Aorta (tissue), 5 donors: ENCODE measurements around the gene NFATC2. TPM values are rescaled to one million over a fixed set of nuclear protein-coding genes. Genes with fewer than 3 reads are reported as not detected.
"Not testable (repeated sequence)": the region's sequence is repeated elsewhere in the genome, so short reads cannot be mapped to it uniquely, and the experiment has no call there.

Experiments used
- ATAC-seq: fragments of 200-7000 bp; cut with Tn5 transposase; one replicate; pipeline ENCODE4 v1.9.1; 2022; ENCODE audit warnings: moderate library complexity; ENCODE audit not compliant: low FRiP score
- DNase-seq, 2 donors: peaks; one replicate each; pipeline ENCODE4 v3.0.0-alpha.2; 2020
- H3K27ac ChIP-seq, 2 donors: one replicate each; pipeline ENCODE4 v1.5.1; 2013; ENCODE audit warnings: low read length in 2 of 2, mild to moderate bottlenecking in 2 of 2, moderate library complexity in 2 of 2, control low read depth in 1 of 2, inconsistent platforms in 1 of 2, low read depth in 1 of 2
- H3K27me3 ChIP-seq, 2 donors: one replicate each; pipeline ENCODE4 v1.6.1; 2013; ENCODE audit warnings: control low read depth in 1 of 2, low read length in 1 of 2, mild to moderate bottlenecking in 1 of 2, moderate library complexity in 1 of 2; ENCODE audit not compliant: insufficient read depth in 2 of 2, control insufficient read depth in 1 of 2
- H3K36me3 ChIP-seq, 2 donors: one replicate each; pipeline ENCODE4 v1.6.1; 2013; ENCODE audit warnings: control low read depth in 1 of 2, low read length in 1 of 2, mild to moderate bottlenecking in 1 of 2; ENCODE audit not compliant: insufficient read depth in 2 of 2, control insufficient read depth in 1 of 2
- H3K4me1 ChIP-seq, 2 donors: one replicate each; pipeline ENCODE4 v1.6.1; 2013; ENCODE audit warnings: low read length in 2 of 2, control low read depth in 1 of 2, mild to moderate bottlenecking in 1 of 2, moderate library complexity in 1 of 2; ENCODE audit not compliant: insufficient read depth in 2 of 2, control insufficient read depth in 1 of 2
- H3K4me3 ChIP-seq, 2 donors: one replicate each; pipeline ENCODE4 v1.5.1; 2013; ENCODE audit warnings: low read length in 2 of 2, control low read depth in 1 of 2, mild to moderate bottlenecking in 1 of 2
- H3K9me3 ChIP-seq: one replicate; pipeline ENCODE4 v1.6.1; 2013; ENCODE audit warnings: mild to moderate bottlenecking, low read length; ENCODE audit not compliant: control insufficient read depth
- WGBS, 2 donors: extraction: QIAGEN DNeasy Blood & Tissue Kit; methylation state at CpG; one replicate each; pipeline ENCODE4 v1.1.7; 2013; 5-methylcytosine and 5-hydroxymethylcytosine counted together
- intact Hi-C, 2 donors: fragments of 100-400 bp; cut with DNase I; formaldehyde crosslinking; loops; one replicate each; pipeline versions ENCODE4 v1.14.2 to v1.15.0; 2022
- polyA plus RNA-seq, 2 donors: library from polyadenylated mRNA; stranded (reverse); fragments of 200-250 nt; gene quantifications; one replicate each; pipeline ENCODE4 v1.2.3, GENCODE V29; 2013
- total RNA-seq, 2 donors: library from RNA; stranded (reverse); fragmentation: NEBNext Ultra II Directional; extraction: Animal tissue kit (Norgen Biotek cat#: 25700); gene quantifications; one replicate each; pipeline ENCODE4 v1.2.1, GENCODE V29; 2021
- donor health status: healthy with polysubstance abuse.
- donor health status: Bipolar disorder and iron deficiency.
- donor health status: DM: no; HTN: no; CAD: no.
- donor health status: DM: no; HTN: no; CAD: no.
- donor health status: DM: yes; HTN: yes; CAD: no.

NFATC2 gene
- total and polyA plus RNA-seq, 4 donors = 1.7 to 13.0 (median 7.4) TPM

- no peak for DNase-seq
- no peaks in the 10 kb centered on the region for H3K4me1 ChIP-seq
Observed at GRCh38 chr20:51484831-51485230, 57.7 kb downstream of the NFATC2 start.

GRCh38 chr20:51484141-51484815, 58.2 kb downstream of the NFATC2 start:
- H3K36me3 ChIP-seq = no peaks in the 10 kb centered on the region
- no peaks in the 10 kb centered on the region for H3K9me3 ChIP-seq
- DNase-seq = no peak
- no peak overlapping the region for H3K4me3 ChIP-seq
- no peak overlapping the region for H3K27ac ChIP-seq
- WGBS, 2 donors = 85 to 86% methylated on average over 16 of the region's 16 CpGs
- no peaks in the 10 kb centered on the region for H3K4me1 ChIP-seq
- peak; percentile 7 for ATAC-seq
- H3K27me3 ChIP-seq = no peaks in the 10 kb centered on the region
- intact Hi-C loops = no loop called here

More at GRCh38 chr20:51484831-51485230, 57.7 kb downstream of the NFATC2 start:
- ATAC-seq = no peak
- Histone ChIP-seq H3K27ac (no peak overlapping the region), H3K36me3 (no peaks in the 10 kb centered on the region), H3K27me3 (no peaks in the 10 kb centered on the region), H3K4me3 (no peak overlapping the region), H3K9me3 (no peaks in the 10 kb centered on the region)
- intact Hi-C loops = no loop called here
- WGBS, 2 donors = 48 to 52% methylated on average over 4 of the region's 4 CpGs

GRCh38 chr20:51482836-51483473, 59.6 kb downstream of the NFATC2 start:
- Histone ChIP-seq H3K36me3 (no peaks in the 10 kb centered on the region), H3K4me3 (no peak overlapping the region), H3K9me3 (no peaks in the 10 kb centered on the region), H3K4me1 (no peaks in the 10 kb centered on the region), H3K27me3 (no peaks in the 10 kb centered on the region), H3K27ac (no peak overlapping the region)
- no peak for ATAC-seq
- no peak for DNase-seq
- 88 to 94% methylated on average over 15 of the region's 15 CpGs for WGBS, 2 donors
- intact Hi-C loops = no loop called here

GRCh38 chr20:51481341-51481914, 61.1 kb downstream of the NFATC2 start:
- WGBS, 2 donors = 87 to 92% methylated on average over 17 of the region's 17 CpGs
- Histone ChIP-seq H3K4me1 (no peaks in the 10 kb centered on the region), H3K4me3 (no peak overlapping the region), H3K9me3 (no peaks in the 10 kb centered on the region), H3K27me3 (no peaks in the 10 kb centered on the region), H3K36me3 (no peaks in the 10 kb centered on the region), H3K27ac (no peak overlapping the region)
- intact Hi-C loops = no loop called here
- no peak for DNase-seq
- ATAC-seq = no peak

GRCh38 chr20:51480507-51481270, 61.8 kb downstream of the NFATC2 start:
- Histone ChIP-seq H3K9me3 (no peaks in the 10 kb centered on the region), H3K4me1 (no peaks in the 10 kb centered on the region), H3K27ac (no peak overlapping the region), H3K27me3 (no peaks in the 10 kb centered on the region), H3K4me3 (no peak overlapping the region), H3K36me3 (no peaks in the 10 kb centered on the region)
- WGBS, 2 donors = 87 to 90% methylated on average over 14 of the region's 14 CpGs
- intact Hi-C loops = no loop called here
- DNase-seq (no peak), ATAC-seq (no peak)

GRCh38 chr20:51476106-51476505, 66.4 kb downstream of the NFATC2 start:
- H3K9me3 ChIP-seq, H3K27ac ChIP-seq, H3K27me3 ChIP-seq, H3K4me3 ChIP-seq, DNase-seq, H3K36me3 ChIP-seq, ATAC-seq, H3K4me1 ChIP-seq, intact Hi-C loops: not testable (repeated sequence)
- 86% methylated on average over 1 of the region's 1 CpG; no CpG with 5 or more reads in 1 of the 2 donors for WGBS, 2 donors

GRCh38 chr20:51473771-51474170, 68.7 kb downstream of the NFATC2 start:
- DNase-seq = no peak
- H3K4me3 ChIP-seq = no peak overlapping the region
- intact Hi-C loops = no loop called here
- no peak overlapping the region for H3K27ac ChIP-seq
- no peaks in the 10 kb centered on the region for H3K27me3 ChIP-seq
- WGBS, 2 donors = 92 to 94% methylated on average over 17 to 19 of the region's 19 CpGs
- no peaks in the 10 kb centered on the region for H3K36me3 ChIP-seq
- no peaks in the 10 kb centered on the region for H3K4me1 ChIP-seq
- no peak for ATAC-seq
- H3K9me3 ChIP-seq = no peaks in the 10 kb centered on the region

- no peaks in the 10 kb centered on the region for H3K9me3 ChIP-seq
- ATAC-seq (no peak), DNase-seq (no peak)
- no peaks in the 10 kb centered on the region for H3K4me1 ChIP-seq
- H3K27me3 ChIP-seq = no peaks in the 10 kb centered on the region
- H3K27ac ChIP-seq = no peak overlapping the region
- H3K36me3 ChIP-seq = no peaks in the 10 kb centered on the region
- H3K4me3 ChIP-seq = no peak overlapping the region
- 95% methylated on average over 4 of the region's 4 CpGs for WGBS, 2 donors
- intact Hi-C loops = no loop called here
Observed at GRCh38 chr20:51473256-51473655, 69.3 kb downstream of the NFATC2 start.
